H9 (cell line): ENCODE data around the gene CHD9. TPM values are rescaled to one million over a fixed set of nuclear protein-coding genes. Genes with fewer than 3 reads are reported as not detected.

Source experiments
- DNase-seq: peaks from one replicate; pipeline ENCODE4 v3.0.0-alpha.2; 2017
- H2AFZ ChIP-seq: one replicate; pipeline ENCODE4 v1.6.1; 2013; ENCODE audit warnings: mild to moderate bottlenecking, low read length, control low read depth, moderate library complexity
- H2AK5ac ChIP-seq: 2 replicates; pipeline ENCODE4 v1.6.1; 2013; ENCODE audit warnings: low read length, control low read depth, mixed read lengths; ENCODE audit not compliant: insufficient read length
- H2BK120ac ChIP-seq: one replicate; pipeline ENCODE4 v1.6.1; 2013; ENCODE audit warnings: low read depth, mild to moderate bottlenecking, low read length, control low read depth, inconsistent platforms; ENCODE audit not compliant: poor library complexity, severe bottlenecking
- H2BK12ac ChIP-seq: 2 replicates; pipeline ENCODE4 v1.6.1; 2013; ENCODE audit warnings: low read length, control low read depth, mixed read lengths, low read depth; ENCODE audit not compliant: insufficient read length
- H2BK15ac ChIP-seq: 2 replicates; pipeline ENCODE4 v1.6.1; 2013; ENCODE audit warnings: low read depth, low read length, control low read depth
- H2BK20ac ChIP-seq: one replicate; pipeline ENCODE4 v1.6.1; 2013; ENCODE audit warnings: low read depth, mild to moderate bottlenecking, low read length, control low read depth, inconsistent platforms; ENCODE audit not compliant: poor library complexity, severe bottlenecking
- H2BK5ac ChIP-seq: 2 replicates; pipeline ENCODE4 v1.6.1; 2013; ENCODE audit warnings: low read length, control low read depth, mixed read lengths; ENCODE audit not compliant: insufficient read length
- H3K14ac ChIP-seq: 2 replicates; pipeline ENCODE4 v1.6.1; 2013; ENCODE audit warnings: low read length, control low read depth; ENCODE audit not compliant: insufficient read depth
- H3K18ac ChIP-seq: 2 replicates; pipeline ENCODE4 v1.6.1; 2013; ENCODE audit warnings: low read depth, mild to moderate bottlenecking, mixed read lengths, low read length, control low read depth; ENCODE audit not compliant: insufficient read length
- H3K23ac ChIP-seq: 2 replicates; pipeline ENCODE4 v1.6.1; 2013; ENCODE audit warnings: low read length, control low read depth, mixed read lengths, low read depth; ENCODE audit not compliant: insufficient read length
- H3K23me2 ChIP-seq: 2 replicates; pipeline ENCODE4 v1.6.1; 2013; ENCODE audit warnings: low read depth, mild to moderate bottlenecking, mixed read lengths, low read length, control low read depth; ENCODE audit not compliant: insufficient read length, poor library complexity, severe bottlenecking
- H3K27ac ChIP-seq: 2 replicates; pipeline ENCODE4 v1.5.1; 2013; ENCODE audit warnings: low read length, control low read depth, mixed read lengths, low read depth; ENCODE audit not compliant: insufficient read length
- H3K27me3 ChIP-seq: 2 replicates; pipeline ENCODE4 v1.6.1; 2013; ENCODE audit warnings: low read length, control low read depth, inconsistent platforms; ENCODE audit not compliant: insufficient read depth
- H3K4ac ChIP-seq: 2 replicates; pipeline ENCODE4 v1.6.1; 2013; ENCODE audit warnings: low read depth, mild to moderate bottlenecking, control low read depth, inconsistent platforms, low read length, moderate library complexity
- H3K4me1 ChIP-seq: 2 replicates; pipeline ENCODE4 v1.6.1; 2013; ENCODE audit warnings: low read length, control low read depth, inconsistent platforms; ENCODE audit not compliant: insufficient read depth
- H3K4me2 ChIP-seq: 2 replicates; pipeline ENCODE4 v1.6.1; 2013; ENCODE audit warnings: low read length, control low read depth, mixed read lengths; ENCODE audit not compliant: insufficient read length, insufficient read depth
- H3K56ac ChIP-seq: 2 replicates; pipeline ENCODE4 v1.6.1; 2013; ENCODE audit warnings: low read depth, mild to moderate bottlenecking, mixed read lengths, low read length, control low read depth; ENCODE audit not compliant: insufficient read length
- H3K79me1 ChIP-seq: 2 replicates; pipeline ENCODE4 v1.6.1; 2013; ENCODE audit warnings: low read depth, mild to moderate bottlenecking, moderate library complexity, low read length, control low read depth, inconsistent platforms; ENCODE audit not compliant: insufficient read depth, poor library complexity, severe bottlenecking
- H3K79me2 ChIP-seq: 2 replicates; pipeline ENCODE4 v1.6.1; 2013; ENCODE audit warnings: low read length, control low read depth, inconsistent platforms; ENCODE audit not compliant: insufficient read depth
- H3K9ac ChIP-seq: 2 replicates; pipeline ENCODE4 v1.6.1; 2013; ENCODE audit warnings: low read length, control low read depth, mixed read lengths; ENCODE audit not compliant: insufficient read length; ENCODE audit errors: extremely low read depth
- H3K9me3 ChIP-seq: one replicate; pipeline ENCODE4 v1.6.1; 2013; ENCODE audit warnings: low read depth, low read length, inconsistent platforms; ENCODE audit not compliant: control insufficient read depth
- H3T11ph ChIP-seq: one replicate; pipeline ENCODE4 v1.6.1; 2013; ENCODE audit warnings: mild to moderate bottlenecking, low read length, control low read depth, inconsistent platforms
- H4K20me1 ChIP-seq: one replicate; pipeline ENCODE4 v1.6.1; 2013; ENCODE audit not compliant: control insufficient read depth, insufficient read length, insufficient read depth
- H4K5ac ChIP-seq: 2 replicates; pipeline ENCODE4 v1.6.1; 2013; ENCODE audit warnings: low read depth, mild to moderate bottlenecking, mixed read lengths, low read length, control low read depth; ENCODE audit not compliant: insufficient read length
- H4K8ac ChIP-seq: replicated peaks from 2 replicates; pipeline ENCODE4 v1.6.1; 2013; ENCODE audit warnings: low read length, control low read depth, mixed read lengths, low read depth; ENCODE audit not compliant: insufficient read length
- H4K91ac ChIP-seq: 2 replicates; pipeline ENCODE4 v1.6.1; 2013; ENCODE audit warnings: low read depth, mild to moderate bottlenecking, moderate library complexity, mixed read lengths, low read length, control low read depth; ENCODE audit not compliant: insufficient read length
- H3K27ac Mint-ChIP-seq, 3 experiments: 2 replicates in 2 of 3; 3 replicates in 1 of 3; pipeline ENCODE4 v1.8.0; 2020 to 2021; ENCODE audit warnings: mixed read lengths in 3 of 3, mild to moderate bottlenecking in 1 of 3, moderate library complexity in 1 of 3
- H3K27me3 Mint-ChIP-seq: 2 replicates; pipeline ENCODE4 v1.8.0; 2021; ENCODE audit warnings: low read depth, mild to moderate bottlenecking, moderate library complexity, mixed read lengths
- H3K36me3 Mint-ChIP-seq, 3 experiments: 2 replicates in 2 of 3; 3 replicates in 1 of 3; pipeline ENCODE4 v1.8.0; 2020 to 2021; ENCODE audit warnings: low read depth in 3 of 3, mixed read lengths in 3 of 3; ENCODE audit not compliant: insufficient read depth in 1 of 3
- H3K4me1 Mint-ChIP-seq, 2 experiments: 2 replicates each; pipeline ENCODE4 v1.8.0; 2020; ENCODE audit warnings: mixed read lengths in 2 of 2
- H3K4me3 Mint-ChIP-seq, 2 experiments: 2 replicates in 1 of 2; 3 replicates in 1 of 2; pipeline ENCODE4 v1.8.0; 2020 to 2021; ENCODE audit warnings: mild to moderate bottlenecking in 2 of 2, mixed read lengths in 2 of 2, moderate library complexity in 1 of 2
- H3K9me3 Mint-ChIP-seq, 2 experiments: 2 replicates in 1 of 2; 3 replicates in 1 of 2; pipeline ENCODE4 v1.8.0; 2020; ENCODE audit warnings: mild to moderate bottlenecking in 2 of 2, mixed read lengths in 2 of 2, moderate library complexity in 1 of 2
- WGBS: extraction: QIAGEN DNeasy Blood & Tissue Kit; methylation state at CpG from one replicate; pipeline ENCODE4 v1.1.7; 2013; ENCODE audit warnings: missing lambda C conversion rate, low lambda C conversion rate, mixed read lengths; ENCODE audit not compliant: insufficient read length; ENCODE audit errors: extremely low coverage; 5-methylcytosine and 5-hydroxymethylcytosine counted together
- total RNA-seq: library from RNA; stranded (reverse); gene quantifications from 2 replicates; pipeline ENCODE4 v1.2.1, GENCODE V29; 2021
- TF ChIP-seq, protein P1 (sequence below): fragments of 200-600 bp; sonication (generic); conservative IDR thresholded peaks from 3 replicates; pipeline ENCODE4 v1.8.0; 2021; ENCODE audit warnings: antibody characterized with exemption, mild to moderate bottlenecking

The CHD9 gene
- total RNA-seq, 1 experiment from 2014 or later, result 46.2 TPM

DNA sequence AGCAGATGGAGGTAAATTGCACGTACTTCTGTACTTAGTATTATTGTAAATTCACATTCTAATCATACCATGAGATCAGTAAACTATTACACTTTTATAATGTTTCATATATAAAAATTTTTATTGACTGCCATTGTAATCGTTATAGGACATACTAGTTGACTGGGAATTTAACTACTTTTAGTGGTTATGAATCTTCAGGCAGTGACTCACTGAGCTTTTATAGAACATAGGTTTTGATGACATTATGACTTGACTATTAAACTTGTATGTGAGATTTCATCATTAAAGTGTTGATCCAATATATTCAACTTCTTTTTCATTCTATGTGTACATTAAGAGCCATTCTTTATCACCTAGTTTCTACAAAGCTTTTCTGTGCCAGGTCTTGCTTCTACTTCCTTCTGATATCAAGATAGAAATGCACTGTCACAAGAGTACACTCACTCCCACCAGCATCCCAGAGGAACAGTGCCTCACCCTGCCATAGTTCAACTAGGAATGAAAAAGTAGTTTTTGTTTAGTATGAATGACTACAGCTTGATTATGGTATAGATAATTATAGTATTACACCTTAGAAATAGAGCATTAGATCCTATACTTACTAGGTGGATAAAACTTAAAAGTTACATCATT, 237.1 kb downstream of the CHD9 start:
- TF ChIP-seq, protein P1, sequence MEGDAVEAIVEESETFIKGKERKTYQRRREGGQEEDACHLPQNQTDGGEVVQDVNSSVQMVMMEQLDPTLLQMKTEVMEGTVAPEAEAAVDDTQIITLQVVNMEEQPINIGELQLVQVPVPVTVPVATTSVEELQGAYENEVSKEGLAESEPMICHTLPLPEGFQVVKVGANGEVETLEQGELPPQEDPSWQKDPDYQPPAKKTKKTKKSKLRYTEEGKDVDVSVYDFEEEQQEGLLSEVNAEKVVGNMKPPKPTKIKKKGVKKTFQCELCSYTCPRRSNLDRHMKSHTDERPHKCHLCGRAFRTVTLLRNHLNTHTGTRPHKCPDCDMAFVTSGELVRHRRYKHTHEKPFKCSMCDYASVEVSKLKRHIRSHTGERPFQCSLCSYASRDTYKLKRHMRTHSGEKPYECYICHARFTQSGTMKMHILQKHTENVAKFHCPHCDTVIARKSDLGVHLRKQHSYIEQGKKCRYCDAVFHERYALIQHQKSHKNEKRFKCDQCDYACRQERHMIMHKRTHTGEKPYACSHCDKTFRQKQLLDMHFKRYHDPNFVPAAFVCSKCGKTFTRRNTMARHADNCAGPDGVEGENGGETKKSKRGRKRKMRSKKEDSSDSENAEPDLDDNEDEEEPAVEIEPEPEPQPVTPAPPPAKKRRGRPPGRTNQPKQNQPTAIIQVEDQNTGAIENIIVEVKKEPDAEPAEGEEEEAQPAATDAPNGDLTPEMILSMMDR, result no peak
- Histone ChIP-seq H3K14ac (no peak overlapping the region), H3K23me2 (no peaks in the 10 kb centered on the region)

More for the DNA sequence above, 237.1 kb downstream of the CHD9 start:
- Histone ChIP-seq H3K4me2 (no peak overlapping the region), H4K20me1 (no peaks in the 10 kb centered on the region), H3K4me1 (no peaks in the 10 kb centered on the region), H3K27ac (no peak overlapping the region), H2BK120ac (no peak overlapping the region), H4K8ac (no peak overlapping the region), H3K79me2 (no peaks in the 10 kb centered on the region), H3K23ac (no peak overlapping the region), H3K4ac (no peak overlapping the region), H3K18ac (no peak overlapping the region), H2AK5ac (no peak overlapping the region), H2AFZ (no peak overlapping the region), H4K91ac (no peak overlapping the region), H3K56ac (no peak overlapping the region), H2BK12ac (no peak overlapping the region), H3K79me1 (no peaks in the 10 kb centered on the region), H2BK15ac (no peak overlapping the region), H2BK20ac (no peak overlapping the region), H3K9me3 (no peaks in the 10 kb centered on the region), H4K5ac (no peak overlapping the region), H2BK5ac (no peak overlapping the region), H3K27me3 (no peaks in the 10 kb centered on the region), H3T11ph (no peak overlapping the region), H3K9ac (no peak overlapping the region)
- Mint-ChIP-seq H3K27me3 (no peaks in the 10 kb centered on the region; the same call in 1 of the 2 replicates), H3K36me3 (peaks cover 31 to 91% (median 86%) of the 10 kb centered on the region in 3 experiments; a peak in 6 of 7 replicates), H3K27ac (no peak overlapping the region), H3K4me3 (no peak overlapping the region), H3K4me1 (no peaks in the 10 kb centered on the region), H3K9me3 (no peaks in the 10 kb centered on the region)
- WGBS, result no CpG with 5 or more reads among the region's 2 CpGs
- no peak for DNase-seq
